Measurements from ENCODE around the gene BBS2. TPM values are rescaled to one million over a fixed set of nuclear protein-coding genes. Genes with fewer than 3 reads are reported as not detected.

The BBS2 gene
- total and polyA plus RNA-seq, 9 of the 15 experiments (the other 6 are each of a cell fraction or from before 2014, with no cell fraction given): 4.2 to 22.7 (median 10.2) TPM

DNA sequence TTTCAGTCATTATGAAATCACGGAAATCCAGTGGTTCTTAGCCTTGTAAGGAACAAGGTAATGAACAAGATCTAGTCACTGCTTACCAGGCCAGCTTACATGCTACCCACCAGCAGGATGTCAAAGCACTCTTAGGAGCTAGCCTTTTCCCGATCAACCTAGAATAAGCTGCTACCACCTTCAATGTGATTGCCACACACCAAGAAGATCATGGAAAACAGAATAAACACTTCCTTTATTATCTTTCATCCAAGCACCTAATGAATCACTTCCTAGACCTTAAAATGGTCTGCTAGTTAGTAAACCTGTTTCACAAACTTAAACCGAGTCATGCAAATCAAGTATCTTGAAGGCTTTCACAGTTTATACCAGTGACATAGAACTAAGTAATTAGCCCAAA, 5.0 kb downstream of the BBS2 start:
- H3K4me1 ChIP-seq (replicated peaks in 1 of 2; ENCODE audit: control insufficient read depth in 2 of 2, insufficient read depth in 2 of 2, low read length in 2 of 2): peaks cover 3 to 10% of the 10 kb centered on the region in 2 experiments; a peak in 3 of 5 replicates
- H3K4me2 ChIP-seq (ENCODE audit: insufficient read depth, low read length): no peak overlapping the region
- no peak overlapping the region for H3K4me3 ChIP-seq
- ChIA-PET POLR2A (interaction anchor here (0.5 to 1.8 kb wide), 3 partner anchors 8 to 197 kb away, joined by 3 read pairs; no protein-coding TSS in a partner anchor), CTCF (ENCODE audit: low intra/inter-chr PET ratio) (no interaction called here)
- FAIRE-seq (no peak), ATAC-seq (no peak), DNase-seq (ENCODE audit: extremely low read depth in 1 of 4, low spot score in 3 of 4) (no peak)
- H3K9ac ChIP-seq (ENCODE audit: insufficient read depth in 1 of 2, low read depth in 2 of 2, low read length in 2 of 2): no peak overlapping the region
- H3K27me3 ChIP-seq (ENCODE audit: control insufficient read depth in 2 of 2, insufficient read depth in 2 of 2, low read length in 2 of 2): no peaks in the 10 kb centered on the region
- H3K9me1 ChIP-seq (ENCODE audit: control insufficient read depth, insufficient read depth, low read length): no peaks in the 10 kb centered on the region
- intact Hi-C loops (cut with micrococcal nuclease) (loop anchor here (1.0 to 10.0 kb wide), 2 partner anchors 62 to 160 kb away; no protein-coding TSS in a partner anchor), in situ Hi-C loops (cut with MboI) (no loop called here)
- H2AFZ ChIP-seq (ENCODE audit: low read depth, low read length): no peak overlapping the region
- H3K27ac ChIP-seq (ENCODE audit: extremely low read depth, low read depth, low read length): no peak overlapping the region
- H3K79me2 ChIP-seq (ENCODE audit: control insufficient read depth, insufficient read depth, low read length): no peaks in the 10 kb centered on the region
- no peaks in the 10 kb centered on the region for H3K36me3 ChIP-seq (ENCODE audit: control insufficient read depth, insufficient read depth, low read length)
- TF ChIP-seq, protein P1, sequence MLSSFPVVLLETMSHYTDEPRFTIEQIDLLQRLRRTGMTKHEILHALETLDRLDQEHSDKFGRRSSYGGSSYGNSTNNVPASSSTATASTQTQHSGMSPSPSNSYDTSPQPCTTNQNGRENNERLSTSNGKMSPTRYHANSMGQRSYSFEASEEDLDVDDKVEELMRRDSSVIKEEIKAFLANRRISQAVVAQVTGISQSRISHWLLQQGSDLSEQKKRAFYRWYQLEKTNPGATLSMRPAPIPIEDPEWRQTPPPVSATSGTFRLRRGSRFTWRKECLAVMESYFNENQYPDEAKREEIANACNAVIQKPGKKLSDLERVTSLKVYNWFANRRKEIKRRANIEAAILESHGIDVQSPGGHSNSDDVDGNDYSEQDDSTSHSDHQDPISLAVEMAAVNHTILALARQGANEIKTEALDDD (IDR thresholded peaks at IDR 0.05): peak; percentile 36; the same call in 1 of the 2 replicates
- TF ChIP-seq, protein P2, sequence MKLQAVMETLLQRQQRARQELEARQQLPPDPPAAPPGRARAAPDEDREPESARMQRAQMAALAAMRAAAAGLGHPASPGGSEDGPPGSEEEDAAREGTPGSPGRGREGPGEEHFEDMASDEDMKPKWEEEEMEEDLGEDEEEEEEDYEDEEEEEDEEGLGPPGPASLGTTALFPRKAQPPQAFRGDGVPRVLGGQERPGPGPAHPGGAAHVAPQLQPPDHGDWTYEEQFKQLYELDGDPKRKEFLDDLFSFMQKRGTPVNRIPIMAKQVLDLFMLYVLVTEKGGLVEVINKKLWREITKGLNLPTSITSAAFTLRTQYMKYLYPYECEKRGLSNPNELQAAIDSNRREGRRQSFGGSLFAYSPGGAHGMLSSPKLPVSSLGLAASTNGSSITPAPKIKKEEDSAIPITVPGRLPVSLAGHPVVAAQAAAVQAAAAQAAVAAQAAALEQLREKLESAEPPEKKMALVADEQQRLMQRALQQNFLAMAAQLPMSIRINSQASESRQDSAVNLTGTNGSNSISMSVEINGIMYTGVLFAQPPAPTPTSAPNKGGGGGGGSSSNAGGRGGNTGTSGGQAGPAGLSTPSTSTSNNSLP (IDR thresholded peaks at IDR 0.05; ENCODE audit: borderline replicate concordance, low read depth, low read length): no peak
- no peak for TF ChIP-seq POLR2AphosphoS2 (IDR thresholded peaks at IDR 0.05; ENCODE audit: low read length)
- WGBS (ENCODE audit: insufficient coverage, low coverage, missing lambda C conversion rate): 49% methylated on average over 3 of the region's 3 CpGs
- no TSS peak for BruUV-seq (replicated peaks)
- no peaks in the 10 kb centered on the region for H4K20me1 ChIP-seq (replicated peaks; ENCODE audit: control insufficient read depth, insufficient read depth, low read length)
- no peaks in the 10 kb centered on the region for H3K9me3 ChIP-seq (replicated peaks; ENCODE audit: control insufficient read depth, insufficient read depth, low read depth, low read length)

All from K562 (cell line).